Endothelial cell of umbilical vein (primary cell): Measurements from ENCODE around the gene ZNF248. TPM values are rescaled to one million over a fixed set of nuclear protein-coding genes. Genes with fewer than 3 reads are reported as not detected.

Experiments used
- BruUV-seq: library from RNA; stranded (reverse); fragments of 400-500 nt; replicated peaks from 2 replicates; lab custom pipeline; 2021; lab: Mats Ljungman, UMichigan
- CTCF ChIA-PET: fragments of 300-600, 350-600 bp; sonication (Branson Sonifier 250); formaldehyde crosslinking; loops from one replicate; lab custom pipeline; 2021; ENCODE audit warnings: antibody characterized with exemption, inconsistent platforms; lab: Charles Lee
- POLR2A ChIA-PET: fragments of 300-600, 350-600 bp; sonication (Branson Sonifier 250); formaldehyde crosslinking; loops from one replicate; lab custom pipeline; 2021; ENCODE audit warnings: antibody characterized with exemption, inconsistent platforms; lab: Charles Lee
- DNase-seq: peaks from one replicate; pipeline ENCODE4 v3.0.0-alpha.2; 2011; ENCODE audit warnings: low read depth, low spot score
- FAIRE-seq: peaks from 2 replicates; lab custom pipeline; 2011; peaks lifted over from hg19 to GRCh38; lab: Jason Lieb, UNC
- H2AFZ ChIP-seq: 2 replicates; pipeline ENCODE4 v1.6.0; 2012; ENCODE audit warnings: low read depth, low read length, control low read depth, inconsistent platforms
- H3K27ac ChIP-seq: 2 replicates; pipeline ENCODE4 v1.5.1; 2011; ENCODE audit warnings: low read depth, mild to moderate bottlenecking, control low read depth, low read length, moderate library complexity; ENCODE audit not compliant: insufficient read depth
- H3K27me3 ChIP-seq, 2 experiments: 2 replicates each; pipeline versions ENCODE4 v1.6.0 to v1.6.1; 2011; ENCODE audit warnings: low read length in 2 of 2, mixed read lengths in 1 of 2; ENCODE audit not compliant: control insufficient read depth in 2 of 2, insufficient read depth in 2 of 2
- H3K36me3 ChIP-seq, 2 experiments: 2 replicates in 1 of 2; 3 replicates in 1 of 2; pipeline ENCODE4 v1.5.1; 2011; ENCODE audit warnings: low read length in 2 of 2, mild to moderate bottlenecking in 1 of 2, moderate library complexity in 1 of 2; ENCODE audit not compliant: control insufficient read depth in 2 of 2, insufficient read depth in 2 of 2; ENCODE audit errors: extremely low read depth in 1 of 2
- H3K4me1 ChIP-seq: 3 replicates; pipeline ENCODE4 v1.5.1; 2011; ENCODE audit warnings: mild to moderate bottlenecking, low read length; ENCODE audit not compliant: control insufficient read depth, insufficient read depth; ENCODE audit errors: extremely low read depth
- H3K4me2 ChIP-seq: 2 replicates; pipeline ENCODE4 v1.6.1; 2011; ENCODE audit warnings: low read length, control low read depth, mixed read lengths; ENCODE audit not compliant: insufficient read depth
- H3K4me3 ChIP-seq, 3 experiments: fragments of 200-600 bp in 1 of 3; sonication (generic), shearing (Covaris generic) in 1 of 3; replicated peaks in 1 of 3; 2 replicates each; pipeline ENCODE4 v1.5.1; 2011 to 2016; ENCODE audit warnings: control low read depth in 3 of 3, low read length in 3 of 3, mild to moderate bottlenecking in 2 of 3, inconsistent platforms in 1 of 3, low read depth in 1 of 3, moderate library complexity in 1 of 3; ENCODE audit not compliant: insufficient read depth in 1 of 3
- H3K79me2 ChIP-seq: 2 replicates; pipeline ENCODE4 v1.6.0; 2012; ENCODE audit warnings: low read length, inconsistent platforms; ENCODE audit not compliant: control insufficient read depth, insufficient read depth
- H3K9ac ChIP-seq: replicated peaks from 2 replicates; pipeline ENCODE3; 2011; ENCODE audit warnings: low read length, control low read depth; ENCODE audit not compliant: insufficient read depth; ENCODE audit errors: extremely low read depth
- H3K9me1 ChIP-seq: replicated peaks from 3 replicates; pipeline ENCODE4 v1.6.0; 2011; ENCODE audit warnings: mild to moderate bottlenecking, low read length; ENCODE audit not compliant: control insufficient read depth, insufficient read depth; ENCODE audit errors: extremely low read depth
- H3K9me3 ChIP-seq: replicated peaks from 2 replicates; pipeline ENCODE4 v1.5.1; 2012; ENCODE audit warnings: low read length, inconsistent platforms; ENCODE audit not compliant: control insufficient read depth, insufficient read depth
- H4K20me1 ChIP-seq: replicated peaks from 2 replicates; pipeline ENCODE3; 2011; ENCODE audit warnings: mild to moderate bottlenecking, low read length; ENCODE audit not compliant: control insufficient read depth, insufficient read depth; ENCODE audit errors: extremely low read depth
- CTCF ChIP-seq, 2 donors: IDR thresholded peaks; 1 replicate in 1 of 2; 2 replicates in 1 of 2; pipeline ENCODE4 v1.5.1; 2011; ENCODE audit warnings: low read length in 2 of 2, mild to moderate bottlenecking in 2 of 2, moderate library complexity in 2 of 2, control low read depth in 1 of 2, inconsistent platforms in 1 of 2, low read depth in 1 of 2; ENCODE audit not compliant: insufficient read depth in 1 of 2; ENCODE audit errors: extremely low read depth in 1 of 2
- EZH2 ChIP-seq: IDR thresholded peaks from 2 replicates; pipeline ENCODE4 v1.6.1; 2012; ENCODE audit warnings: borderline replicate concordance, low read depth, mild to moderate bottlenecking, moderate library complexity, low read length, inconsistent platforms; ENCODE audit not compliant: severe bottlenecking
- FOS ChIP-seq: IDR thresholded peaks from 2 replicates; pipeline ENCODE4 v1.6.1; 2011; ENCODE audit warnings: mild to moderate bottlenecking, low read length, moderate library complexity, borderline replicate concordance; ENCODE audit not compliant: insufficient read depth
- GATA2 ChIP-seq: IDR thresholded peaks from 2 replicates; pipeline ENCODE4 v1.7.0; 2011; ENCODE audit warnings: low read depth, mild to moderate bottlenecking, moderate library complexity, mixed read lengths, low read length; ENCODE audit not compliant: insufficient read length, insufficient read depth
- JUN ChIP-seq: IDR thresholded peaks from 2 replicates; pipeline ENCODE4 v1.6.1; 2011; ENCODE audit warnings: borderline replicate concordance, low read depth; ENCODE audit not compliant: insufficient read length, insufficient read depth
- MAX ChIP-seq: IDR thresholded peaks from 2 replicates; pipeline ENCODE4 v1.6.1; 2011; ENCODE audit not compliant: insufficient read depth, insufficient read length
- MYC ChIP-seq: IDR thresholded peaks from one replicate; pipeline ENCODE4 v1.6.1; 2011; ENCODE audit warnings: mild to moderate bottlenecking, low read depth, low read length
- POLR2A ChIP-seq: IDR thresholded peaks from 2 replicates; pipeline ENCODE4 v1.6.1; 2012; ENCODE audit warnings: low read depth, mild to moderate bottlenecking, control low read depth, low read length
- POLR2AphosphoS5 ChIP-seq: IDR thresholded peaks from 2 replicates; pipeline ENCODE4 v1.6.1; 2012; ENCODE audit warnings: low read depth, mild to moderate bottlenecking, control low read depth, low read length, moderate library complexity; ENCODE audit not compliant: insufficient read depth
- dilution Hi-C: fragments of 300-500 bp; cut with MboI; formaldehyde crosslinking; loops from one replicate; pipeline ENCODE4 v1.15.0; 2019; ENCODE audit warnings: low sequenced_read_pairs; ENCODE audit not compliant: extremely low pct_ligation_motif_present
- intact Hi-C: fragments of 100-400 bp; cut with micrococcal nuclease; formaldehyde crosslinking; loops from one replicate; pipeline ENCODE4 v1.10.0; 2022
- polyA plus RNA-seq, 4 experiments: library from polyadenylated mRNA; depleted of rRNA in 3 of 4; stranded (reverse) in 3 of 4; unstranded in 1 of 4; fragments of >200 nt; gene quantifications; 2 replicates each; pipeline versions ENCODE4 v1.2.1 to v1.2.3, GENCODE V29; 2011 to 2012; ENCODE audit warnings: missing spikeins in 1 of 4
- total RNA-seq: library from RNA; stranded (reverse); gene quantifications from 2 replicates; pipeline ENCODE4 v1.2.3, GENCODE V29; 2021

ZNF248 gene
- total and polyA plus RNA-seq, 2 donors (not counting 3 experiments of a cell fraction or from before 2014, with no cell fraction given) = 4.3 to 6.5 TPM

- BruUV-seq = no TSS peak
- TF ChIP-seq MYC = no peak
- no peak for TF ChIP-seq FOS
- no peak for TF ChIP-seq POLR2A
- TF ChIP-seq POLR2AphosphoS5 = no peak
- TF ChIP-seq GATA2 = no peak
- TF ChIP-seq JUN = no peak
- no peak for TF ChIP-seq EZH2
- TF ChIP-seq MAX = no peak
- no peak for TF ChIP-seq CTCF (IDR thresholded peaks at IDR 0.05; ENCODE audit: extremely low read depth in 1 of 2, insufficient read depth in 1 of 2, low read depth in 1 of 2, low read length in 2 of 2)
- no peaks in the 10 kb centered on the region for H3K9me1 ChIP-seq
- dilution Hi-C loops (no loop called here), intact Hi-C loops (loop anchor here (1.0 to 5.0 kb wide), 3 partner anchors 155 to 547 kb away; partner anchors contain the start of genes ZNF33A and ZNF37A)
- H3K27ac ChIP-seq = no peak overlapping the region
- no peaks in the 10 kb centered on the region for H3K27me3 ChIP-seq
- no peaks in the 10 kb centered on the region for H3K79me2 ChIP-seq
- peaks cover 11% of the 10 kb centered on the region for H3K4me1 ChIP-seq
- CTCF ChIA-PET = interaction anchor here (1.7 kb wide), 1 partner anchor 11 kb away, joined by 5 read pairs; no protein-coding TSS in a partner anchor
- DNase-seq (no peak), FAIRE-seq (no peak)
- no peaks in the 10 kb centered on the region for H4K20me1 ChIP-seq
- H3K4me2 ChIP-seq = no peak overlapping the region
- no peaks in the 10 kb centered on the region for H3K36me3 ChIP-seq
- H2AFZ ChIP-seq = no peak overlapping the region
- no peaks in the 10 kb centered on the region for H3K9me3 ChIP-seq
- no peak overlapping the region for H3K9ac ChIP-seq
- no peak overlapping the region for H3K4me3 ChIP-seq
- POLR2A ChIA-PET = no interaction called here
Measured at GRCh38 chr10:37855636-37856035, 1.8 kb downstream of the ZNF248 start.
